Common myeloid progenitor, CD34-positive (primary cell): ENCODE measurements around the gene NAIP.
"Not testable (repeated sequence)": the region's sequence is repeated elsewhere in the genome, so short reads cannot be mapped to it uniquely, and the experiment has no call there.

Experiments
- CTCF ChIA-PET: fragments of 350-600 bp; sonication (Branson Sonifier 250); formaldehyde crosslinking; loops from one replicate; lab custom pipeline; 2021; ENCODE audit warnings: antibody characterized with exemption; lab: Charles Lee
- POLR2A ChIA-PET: fragments of 350-600 bp; sonication (Branson Sonifier 250); formaldehyde crosslinking; loops from one replicate; lab custom pipeline; 2021; ENCODE audit warnings: antibody characterized with exemption; lab: Charles Lee
- DNase-seq, 3 donors: peaks; one replicate each; pipeline versions ENCODE4 v3.0.0 to v3.0.0-alpha.2; 2013
- H3K27ac ChIP-seq, 2 experiments: 1 replicate in 1 of 2; 2 replicates in 1 of 2; pipeline ENCODE4 v1.7.0; 2013; ENCODE audit warnings: inconsistent platforms in 2 of 2, low read length in 2 of 2, mild to moderate bottlenecking in 2 of 2, low read depth in 1 of 2, moderate library complexity in 1 of 2; ENCODE audit not compliant: severe bottlenecking in 2 of 2, insufficient read depth in 1 of 2, poor library complexity in 1 of 2
- H3K27me3 ChIP-seq, 5 experiments: replicated peaks in 2 of 5; 1 replicate in 3 of 5; 2 replicates in 2 of 5; pipeline versions ENCODE4 v1.6.1 to v1.7.0; 2013; ENCODE audit warnings: low read length in 4 of 5, mild to moderate bottlenecking in 2 of 5, moderate library complexity in 2 of 5, inconsistent platforms in 1 of 5; ENCODE audit not compliant: insufficient read depth in 5 of 5, control insufficient read depth in 4 of 5
- H3K36me3 ChIP-seq, 4 experiments: 1 replicate in 2 of 4; 2 replicates in 2 of 4; pipeline versions ENCODE4 v1.6.1 to v1.7.0; 2013; ENCODE audit warnings: low read length in 3 of 4, control low read depth in 1 of 4, mild to moderate bottlenecking in 1 of 4; ENCODE audit not compliant: control insufficient read depth in 4 of 4, insufficient read depth in 4 of 4
- H3K4me1 ChIP-seq, 4 experiments: 1 replicate in 3 of 4; 2 replicates in 1 of 4; pipeline versions ENCODE4 v1.6.1 to v1.7.1; 2013; ENCODE audit warnings: low read length in 3 of 4, mild to moderate bottlenecking in 3 of 4, control low read depth in 1 of 4, inconsistent platforms in 1 of 4, moderate library complexity in 1 of 4; ENCODE audit not compliant: control insufficient read depth in 4 of 4, insufficient read depth in 4 of 4; ENCODE audit errors: control extremely low read depth in 1 of 4
- H3K4me3 ChIP-seq, 7 experiments: 1 replicate in 4 of 7; 2 replicates in 3 of 7; pipeline versions ENCODE4 v1.5.1 to v1.7.0; 2013; ENCODE audit warnings: mild to moderate bottlenecking in 7 of 7, low read length in 6 of 7, moderate library complexity in 6 of 7, inconsistent platforms in 2 of 7, low read depth in 2 of 7, control low read depth in 1 of 7; ENCODE audit not compliant: insufficient read depth in 4 of 7, control insufficient read depth in 1 of 7; ENCODE audit errors: extremely low read depth in 1 of 7
- H3K9me3 ChIP-seq, 5 experiments: 1 replicate in 4 of 5; 2 replicates in 1 of 5; pipeline versions ENCODE4 v1.6.1 to v1.7.1; 2013; ENCODE audit warnings: low read length in 4 of 5, mild to moderate bottlenecking in 2 of 5, inconsistent platforms in 1 of 5, low read depth in 1 of 5, moderate library complexity in 1 of 5; ENCODE audit not compliant: control insufficient read depth in 4 of 5, insufficient read depth in 2 of 5; ENCODE audit errors: control extremely low read depth in 1 of 5
- WGBS: methylation state at CpG from one replicate; pipeline ENCODE4 v1.1.5; 2013; ENCODE audit not compliant: insufficient coverage; 5-methylcytosine and 5-hydroxymethylcytosine counted together

Gene NAIP

GRCh38 chr5:71020643-71021042 is 4.5 kb downstream of the NAIP start:
- DNase-seq, CTCF ChIA-PET, POLR2A ChIA-PET, H3K36me3 ChIP-seq, H3K4me3 ChIP-seq, H3K4me1 ChIP-seq, H3K27me3 ChIP-seq, H3K27ac ChIP-seq, H3K9me3 ChIP-seq: not testable (repeated sequence)
- WGBS: no CpG with 5 or more reads among the region's 6 CpGs

- H3K27me3 ChIP-seq, H3K9me3 ChIP-seq, H3K4me1 ChIP-seq, CTCF ChIA-PET, H3K27ac ChIP-seq, H3K36me3 ChIP-seq, DNase-seq, POLR2A ChIA-PET, H3K4me3 ChIP-seq: not testable (repeated sequence)
- no CpG with 5 or more reads among the region's 6 CpGs for WGBS
Measured at GRCh38 chr5:71018376-71019005, 6.6 kb downstream of the NAIP start.

GRCh38 chr5:71014176-71014575 is 11.0 kb downstream of the NAIP start:
- ChIA-PET CTCF (no interaction called here), POLR2A (no interaction called here)
- peaks cover 0 to 5% (median 0%) of the 10 kb centered on the region in 4 experiments for H3K36me3 ChIP-seq
- no peak overlapping the region for H3K4me3 ChIP-seq
- H3K4me1 ChIP-seq: no peaks in the 10 kb centered on the region
- WGBS: 98% methylated on average over 8 of the region's 8 CpGs
- H3K9me3 ChIP-seq: no peaks in the 10 kb centered on the region
- H3K27me3 ChIP-seq: no peaks in the 10 kb centered on the region
- H3K27ac ChIP-seq: no peak overlapping the region
- DNase-seq: no peak

- Histone ChIP-seq H3K4me1 (no peaks in the 10 kb centered on the region), H3K27me3 (no peaks in the 10 kb centered on the region), H3K27ac (no peak overlapping the region), H3K36me3 (peaks cover 0 to 5% (median 0%) of the 10 kb centered on the region in 4 experiments), H3K4me3 (no peak overlapping the region), H3K9me3 (no peaks in the 10 kb centered on the region)
- ChIA-PET POLR2A (no interaction called here), CTCF (no interaction called here)
- 89% methylated on average over 8 of the region's 12 CpGs for WGBS
- DNase-seq: peak in 2 of 3 donors; percentile 1 to 4
Measured at GRCh38 chr5:71013575-71013974, 11.6 kb downstream of the NAIP start.

- Histone ChIP-seq H3K4me1 (no peaks in the 10 kb centered on the region), H3K36me3 (peaks cover 0 to 5% (median 0%) of the 10 kb centered on the region in 4 experiments), H3K27me3 (no peaks in the 10 kb centered on the region), H3K9me3 (no peaks in the 10 kb centered on the region), H3K27ac (no peak overlapping the region), H3K4me3 (no peak overlapping the region)
- CTCF ChIA-PET: no interaction called here
- POLR2A ChIA-PET: no interaction called here
- no peak for DNase-seq
- WGBS: 100% methylated on average over 7 of the region's 8 CpGs
Measured at GRCh38 chr5:71011194-71011792, 13.8 kb downstream of the NAIP start.

- POLR2A ChIA-PET, H3K9me3 ChIP-seq, H3K27ac ChIP-seq, H3K4me3 ChIP-seq, DNase-seq, H3K36me3 ChIP-seq, H3K4me1 ChIP-seq, CTCF ChIA-PET, H3K27me3 ChIP-seq: not testable (repeated sequence)
- no CpG with 5 or more reads among the region's 7 CpGs for WGBS
Measured at GRCh38 chr5:71006983-71007382, 18.2 kb downstream of the NAIP start.

GRCh38 chr5:70984882-70985281 is 40.3 kb downstream of the NAIP start:
- POLR2A ChIA-PET, DNase-seq, H3K36me3 ChIP-seq, H3K9me3 ChIP-seq, H3K4me1 ChIP-seq, CTCF ChIA-PET, H3K27me3 ChIP-seq, H3K27ac ChIP-seq, H3K4me3 ChIP-seq: not testable (repeated sequence)
- WGBS: no CpG with 5 or more reads among the region's 10 CpGs
